Progenitor cell of endocrine pancreas (in vitro differentiated cells): ENCODE data around the gene PTPN5. TPM values are rescaled to one million over a fixed set of nuclear protein-coding genes. Genes with fewer than 3 reads are reported as not detected.
A peak's percentile ranks its signal among the peaks of the same experiment; 100 is the strongest.

ENCODE experiments used
- DNase-seq: peaks from one replicate; pipeline ENCODE4 v3.0.0; 2021; ENCODE audit warnings: low spot score; ENCODE audit not compliant: unreplicated experiment
- H3K27ac Mint-ChIP-seq: 2 replicates; pipeline ENCODE4 v1.8.0; 2021; ENCODE audit warnings: mild to moderate bottlenecking, moderate library complexity, mixed read lengths
- H3K27me3 Mint-ChIP-seq: 2 replicates; pipeline ENCODE4 v1.8.0; 2021; ENCODE audit warnings: mixed read lengths
- H3K36me3 Mint-ChIP-seq: 2 replicates; pipeline ENCODE4 v1.8.0; 2022; ENCODE audit warnings: mixed read lengths; ENCODE audit not compliant: insufficient read depth
- H3K4me1 Mint-ChIP-seq: 2 replicates; pipeline ENCODE4 v1.8.0; 2021; ENCODE audit warnings: low read depth, mixed read lengths
- H3K4me3 Mint-ChIP-seq: 2 replicates; pipeline ENCODE4 v1.8.0; 2021; ENCODE audit warnings: low read depth, mild to moderate bottlenecking, moderate library complexity, mixed read lengths
- H3K9me3 Mint-ChIP-seq: 2 replicates; pipeline ENCODE4 v1.8.0; 2021; ENCODE audit warnings: low read depth, mixed read lengths
- CTCF ChIP-seq: fragments of 200-600 bp; sonication (generic); IDR thresholded peaks from one replicate; pipeline ENCODE4 v1.5.0; 2021; ENCODE audit warnings: antibody characterized with exemption, mild to moderate bottlenecking; ENCODE audit not compliant: unreplicated experiment
- total RNA-seq: library from RNA; stranded (reverse); gene quantifications from 2 replicates; pipeline ENCODE4 v1.2.1, GENCODE V29; 2021

PTPN5 gene
- total RNA-seq, 1 donor from 2014 or later, result 12.6 TPM

- no peaks in the 10 kb centered on the region for H3K9me3 Mint-ChIP-seq
- H3K27ac Mint-ChIP-seq, result peak overlapping the region; percentile 93
- H3K27me3 Mint-ChIP-seq, result no peaks in the 10 kb centered on the region
- peak overlapping the region; percentile 84 for H3K4me3 Mint-ChIP-seq
- peaks cover 7% of the 10 kb centered on the region for H3K4me1 Mint-ChIP-seq
- H3K36me3 Mint-ChIP-seq, result no peaks in the 10 kb centered on the region
- peak; percentile 62 for DNase-seq
- no peak for TF ChIP-seq CTCF
Measured at GRCh38 chr11:18720808-18721560, 70.6 kb downstream of the PTPN5 start.

- Mint-ChIP-seq H3K4me3 (peak overlapping the region; percentile 84), H3K27ac (no peak overlapping the region), H3K36me3 (no peaks in the 10 kb centered on the region), H3K4me1 (peaks cover 7% of the 10 kb centered on the region), H3K27me3 (no peaks in the 10 kb centered on the region), H3K9me3 (no peaks in the 10 kb centered on the region)
- TF ChIP-seq CTCF, result no peak
- no peak for DNase-seq
Measured at GRCh38 chr11:18720091-18720807, 71.3 kb downstream of the PTPN5 start.

GRCh38 chr11:18715476-18715875, 76.1 kb downstream of the PTPN5 start:
- TF ChIP-seq CTCF, result no peak
- H3K4me3 Mint-ChIP-seq, result no peak overlapping the region
- DNase-seq, result no peak
- H3K9me3 Mint-ChIP-seq, result no peaks in the 10 kb centered on the region
- peaks cover 4% of the 10 kb centered on the region for H3K4me1 Mint-ChIP-seq
- H3K27ac Mint-ChIP-seq, result no peak overlapping the region
- H3K36me3 Mint-ChIP-seq, result no peaks in the 10 kb centered on the region
- peaks cover 4% of the 10 kb centered on the region for H3K27me3 Mint-ChIP-seq

- no peak for TF ChIP-seq CTCF
- H3K4me1 Mint-ChIP-seq, result no peaks in the 10 kb centered on the region
- no peak overlapping the region for H3K4me3 Mint-ChIP-seq
- H3K27ac Mint-ChIP-seq, result no peak overlapping the region
- H3K27me3 Mint-ChIP-seq, result peaks cover 12% of the 10 kb centered on the region
- no peak for DNase-seq
- H3K36me3 Mint-ChIP-seq, result no peaks in the 10 kb centered on the region
- no peaks in the 10 kb centered on the region for H3K9me3 Mint-ChIP-seq
Measured at GRCh38 chr11:18714443-18714780, 77.2 kb downstream of the PTPN5 start.

- DNase-seq, result no peak
- Mint-ChIP-seq H3K27me3 (peaks cover 12% of the 10 kb centered on the region), H3K36me3 (no peaks in the 10 kb centered on the region), H3K9me3 (no peaks in the 10 kb centered on the region), H3K27ac (no peak overlapping the region), H3K4me3 (no peak overlapping the region), H3K4me1 (no peaks in the 10 kb centered on the region)
- TF ChIP-seq CTCF, result no peak
Measured at GRCh38 chr11:18713646-18714442, 77.8 kb downstream of the PTPN5 start.
